H9 (cell line): ENCODE measurements around the gene ANKZF1. TPM values are rescaled to one million over a fixed set of nuclear protein-coding genes. Genes with fewer than 3 reads are reported as not detected.

Experiments used
- DNase-seq: peaks from one replicate; pipeline ENCODE4 v3.0.0-alpha.2; 2017
- H2AFZ ChIP-seq: one replicate; pipeline ENCODE4 v1.6.1; 2013; ENCODE audit warnings: mild to moderate bottlenecking, low read length, control low read depth, moderate library complexity
- H2AK5ac ChIP-seq: 2 replicates; pipeline ENCODE4 v1.6.1; 2013; ENCODE audit warnings: low read length, control low read depth, mixed read lengths; ENCODE audit not compliant: insufficient read length
- H2BK120ac ChIP-seq: one replicate; pipeline ENCODE4 v1.6.1; 2013; ENCODE audit warnings: low read depth, mild to moderate bottlenecking, low read length, control low read depth, inconsistent platforms; ENCODE audit not compliant: poor library complexity, severe bottlenecking
- H2BK12ac ChIP-seq: 2 replicates; pipeline ENCODE4 v1.6.1; 2013; ENCODE audit warnings: low read length, control low read depth, mixed read lengths, low read depth; ENCODE audit not compliant: insufficient read length
- H2BK15ac ChIP-seq: 2 replicates; pipeline ENCODE4 v1.6.1; 2013; ENCODE audit warnings: low read depth, low read length, control low read depth
- H2BK20ac ChIP-seq: one replicate; pipeline ENCODE4 v1.6.1; 2013; ENCODE audit warnings: low read depth, mild to moderate bottlenecking, low read length, control low read depth, inconsistent platforms; ENCODE audit not compliant: poor library complexity, severe bottlenecking
- H2BK5ac ChIP-seq: 2 replicates; pipeline ENCODE4 v1.6.1; 2013; ENCODE audit warnings: low read length, control low read depth, mixed read lengths; ENCODE audit not compliant: insufficient read length
- H3K14ac ChIP-seq: 2 replicates; pipeline ENCODE4 v1.6.1; 2013; ENCODE audit warnings: low read length, control low read depth; ENCODE audit not compliant: insufficient read depth
- H3K18ac ChIP-seq: 2 replicates; pipeline ENCODE4 v1.6.1; 2013; ENCODE audit warnings: low read depth, mild to moderate bottlenecking, mixed read lengths, low read length, control low read depth; ENCODE audit not compliant: insufficient read length
- H3K23ac ChIP-seq: 2 replicates; pipeline ENCODE4 v1.6.1; 2013; ENCODE audit warnings: low read length, control low read depth, mixed read lengths, low read depth; ENCODE audit not compliant: insufficient read length
- H3K23me2 ChIP-seq: 2 replicates; pipeline ENCODE4 v1.6.1; 2013; ENCODE audit warnings: low read depth, mild to moderate bottlenecking, mixed read lengths, low read length, control low read depth; ENCODE audit not compliant: insufficient read length, poor library complexity, severe bottlenecking
- H3K27ac ChIP-seq: 2 replicates; pipeline ENCODE4 v1.5.1; 2013; ENCODE audit warnings: low read length, control low read depth, mixed read lengths, low read depth; ENCODE audit not compliant: insufficient read length
- H3K27me3 ChIP-seq: 2 replicates; pipeline ENCODE4 v1.6.1; 2013; ENCODE audit warnings: low read length, control low read depth, inconsistent platforms; ENCODE audit not compliant: insufficient read depth
- H3K4ac ChIP-seq: 2 replicates; pipeline ENCODE4 v1.6.1; 2013; ENCODE audit warnings: low read depth, mild to moderate bottlenecking, control low read depth, inconsistent platforms, low read length, moderate library complexity
- H3K4me1 ChIP-seq: 2 replicates; pipeline ENCODE4 v1.6.1; 2013; ENCODE audit warnings: low read length, control low read depth, inconsistent platforms; ENCODE audit not compliant: insufficient read depth
- H3K4me2 ChIP-seq: 2 replicates; pipeline ENCODE4 v1.6.1; 2013; ENCODE audit warnings: low read length, control low read depth, mixed read lengths; ENCODE audit not compliant: insufficient read length, insufficient read depth
- H3K56ac ChIP-seq: 2 replicates; pipeline ENCODE4 v1.6.1; 2013; ENCODE audit warnings: low read depth, mild to moderate bottlenecking, mixed read lengths, low read length, control low read depth; ENCODE audit not compliant: insufficient read length
- H3K79me1 ChIP-seq: 2 replicates; pipeline ENCODE4 v1.6.1; 2013; ENCODE audit warnings: low read depth, mild to moderate bottlenecking, moderate library complexity, low read length, control low read depth, inconsistent platforms; ENCODE audit not compliant: insufficient read depth, poor library complexity, severe bottlenecking
- H3K79me2 ChIP-seq: 2 replicates; pipeline ENCODE4 v1.6.1; 2013; ENCODE audit warnings: low read length, control low read depth, inconsistent platforms; ENCODE audit not compliant: insufficient read depth
- H3K9ac ChIP-seq: 2 replicates; pipeline ENCODE4 v1.6.1; 2013; ENCODE audit warnings: low read length, control low read depth, mixed read lengths; ENCODE audit not compliant: insufficient read length; ENCODE audit errors: extremely low read depth
- H3K9me3 ChIP-seq: one replicate; pipeline ENCODE4 v1.6.1; 2013; ENCODE audit warnings: low read depth, low read length, inconsistent platforms; ENCODE audit not compliant: control insufficient read depth
- H3T11ph ChIP-seq: one replicate; pipeline ENCODE4 v1.6.1; 2013; ENCODE audit warnings: mild to moderate bottlenecking, low read length, control low read depth, inconsistent platforms
- H4K20me1 ChIP-seq: one replicate; pipeline ENCODE4 v1.6.1; 2013; ENCODE audit not compliant: control insufficient read depth, insufficient read length, insufficient read depth
- H4K5ac ChIP-seq: 2 replicates; pipeline ENCODE4 v1.6.1; 2013; ENCODE audit warnings: low read depth, mild to moderate bottlenecking, mixed read lengths, low read length, control low read depth; ENCODE audit not compliant: insufficient read length
- H4K8ac ChIP-seq: replicated peaks from 2 replicates; pipeline ENCODE4 v1.6.1; 2013; ENCODE audit warnings: low read length, control low read depth, mixed read lengths, low read depth; ENCODE audit not compliant: insufficient read length
- H4K91ac ChIP-seq: 2 replicates; pipeline ENCODE4 v1.6.1; 2013; ENCODE audit warnings: low read depth, mild to moderate bottlenecking, moderate library complexity, mixed read lengths, low read length, control low read depth; ENCODE audit not compliant: insufficient read length
- H3K27ac Mint-ChIP-seq, 3 experiments: 2 replicates in 2 of 3; 3 replicates in 1 of 3; pipeline ENCODE4 v1.8.0; 2020 to 2021; ENCODE audit warnings: mixed read lengths in 3 of 3, mild to moderate bottlenecking in 1 of 3, moderate library complexity in 1 of 3
- H3K27me3 Mint-ChIP-seq: 2 replicates; pipeline ENCODE4 v1.8.0; 2021; ENCODE audit warnings: low read depth, mild to moderate bottlenecking, moderate library complexity, mixed read lengths
- H3K36me3 Mint-ChIP-seq, 3 experiments: 2 replicates in 2 of 3; 3 replicates in 1 of 3; pipeline ENCODE4 v1.8.0; 2020 to 2021; ENCODE audit warnings: low read depth in 3 of 3, mixed read lengths in 3 of 3; ENCODE audit not compliant: insufficient read depth in 1 of 3
- H3K4me1 Mint-ChIP-seq, 2 experiments: 2 replicates each; pipeline ENCODE4 v1.8.0; 2020; ENCODE audit warnings: mixed read lengths in 2 of 2
- H3K4me3 Mint-ChIP-seq, 2 experiments: 2 replicates in 1 of 2; 3 replicates in 1 of 2; pipeline ENCODE4 v1.8.0; 2020 to 2021; ENCODE audit warnings: mild to moderate bottlenecking in 2 of 2, mixed read lengths in 2 of 2, moderate library complexity in 1 of 2
- H3K9me3 Mint-ChIP-seq, 2 experiments: 2 replicates in 1 of 2; 3 replicates in 1 of 2; pipeline ENCODE4 v1.8.0; 2020; ENCODE audit warnings: mild to moderate bottlenecking in 2 of 2, mixed read lengths in 2 of 2, moderate library complexity in 1 of 2
- CTCF ChIP-seq: fragments of 200-600 bp; sonication (generic); conservative IDR thresholded peaks from 3 replicates; pipeline ENCODE4 v1.8.0; 2021; ENCODE audit warnings: antibody characterized with exemption, mild to moderate bottlenecking
- WGBS: extraction: QIAGEN DNeasy Blood & Tissue Kit; methylation state at CpG from one replicate; pipeline ENCODE4 v1.1.7; 2013; ENCODE audit warnings: missing lambda C conversion rate, low lambda C conversion rate, mixed read lengths; ENCODE audit not compliant: insufficient read length; ENCODE audit errors: extremely low coverage; 5-methylcytosine and 5-hydroxymethylcytosine counted together
- total RNA-seq: library from RNA; stranded (reverse); gene quantifications from 2 replicates; pipeline ENCODE4 v1.2.1, GENCODE V29; 2021

Gene ANKZF1
- total RNA-seq, 1 experiment from 2014 or later: 55.4 TPM

- Histone ChIP-seq H3K79me2 (no peaks in the 10 kb centered on the region), H4K91ac (no peak overlapping the region), H2BK20ac (no peak overlapping the region), H3K27me3 (no peaks in the 10 kb centered on the region), H3K4me2 (no peak overlapping the region), H2BK12ac (no peak overlapping the region), H4K20me1 (no peaks in the 10 kb centered on the region), H4K5ac (no peak overlapping the region), H3T11ph (no peak overlapping the region), H3K9me3 (no peaks in the 10 kb centered on the region), H3K9ac (no peak overlapping the region), H3K4me1 (0 out of 2 replicates have a peak, but pooled peaks cover 3% of the 10 kb centered on the region), H3K56ac (no peak overlapping the region), H3K4ac (no peak overlapping the region), H3K79me1 (peaks cover 3% of the 10 kb centered on the region), H2BK120ac (no peak overlapping the region), H4K8ac (no peak overlapping the region), H3K23ac (no peak overlapping the region), H2BK15ac (no peak overlapping the region), H2AFZ (no peak overlapping the region), H2BK5ac (no peak overlapping the region), H3K18ac (no peak overlapping the region), H3K27ac (no peak overlapping the region), H3K14ac (no peak overlapping the region), H3K23me2 (peaks cover 13% of the 10 kb centered on the region), H2AK5ac (no peak overlapping the region)
- no peak for DNase-seq
- Mint-ChIP-seq H3K27ac (no peak overlapping the region), H3K4me1 (peaks cover 13 to 14% of the 10 kb centered on the region in 2 experiments), H3K27me3 (no peaks in the 10 kb centered on the region; the same call in 1 of the 2 replicates), H3K36me3 (peaks cover 16 to 45% (median 34%) of the 10 kb centered on the region in 3 experiments), H3K4me3 (no peak overlapping the region), H3K9me3 (no peaks in the 10 kb centered on the region; a peak in 2 of 5 replicates)
- no peak for TF ChIP-seq CTCF
- WGBS: no CpG with 5 or more reads among the region's 6 CpGs
Measured at GRCh38 chr2:219181531-219181930, 48.1 kb upstream of the ANKZF1 start.
